Stimulated activated CD4-positive, alpha-beta T cell treated with anti-CD3 and anti-CD28 coated beads, TNF-alpha, amount 100 ng/mL, for 24 hours (primary cell): Measurements from ENCODE around the gene SIRPB1.
"Not testable (repeated sequence)": the region's sequence is repeated elsewhere in the genome, so short reads cannot be mapped to it uniquely, and the experiment has no call there.

ENCODE experiments used
- DNase-seq, 3 experiments: peaks; one replicate each; pipeline ENCODE4 v3.0.0-alpha.2; 2020; ENCODE audit warnings: low read depth in 3 of 3

Gene SIRPB1

GRCh38 chr20:1637226-1637625 lies 17.4 kb upstream of the SIRPB1 start:
- no peak for DNase-seq

- DNase-seq = no peak
Measured at GRCh38 chr20:1636621-1637020, 16.8 kb upstream of the SIRPB1 start.

DNA sequence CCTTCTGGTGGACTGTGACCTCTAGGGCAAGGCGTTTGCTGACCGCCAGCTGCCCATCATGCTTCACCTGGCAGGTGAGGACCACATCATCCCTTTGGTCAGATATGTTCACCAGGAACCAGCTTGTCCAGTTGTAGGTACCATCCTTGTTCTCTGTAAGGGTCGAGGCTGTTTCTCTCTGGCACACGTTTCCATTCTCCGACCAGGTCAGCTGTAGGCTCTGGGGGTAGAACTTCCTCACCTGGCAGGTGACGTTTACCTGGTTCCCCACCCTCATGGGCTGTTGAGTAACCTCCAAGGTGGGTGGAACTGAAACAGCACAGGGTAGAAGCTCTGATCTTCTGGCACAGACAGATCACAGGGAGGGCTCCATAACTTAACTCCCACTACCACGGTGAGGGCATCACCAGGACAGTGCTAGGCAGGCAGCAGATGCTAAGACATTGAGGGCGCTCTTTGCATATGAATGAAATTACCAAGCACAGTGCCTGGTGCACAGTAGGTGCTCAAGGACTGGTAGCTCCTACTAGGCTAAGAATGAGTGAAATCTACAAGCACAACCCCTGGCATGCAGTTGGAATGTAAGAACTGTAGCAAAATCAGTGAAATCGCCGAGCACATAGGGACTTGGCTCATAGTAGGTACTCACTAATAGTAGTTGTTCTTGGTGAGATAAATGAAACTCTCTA lies 15.6 kb upstream of the SIRPB1 start:
- DNase-seq = no peak

GRCh38 chr20:1633535-1633934 lies 13.7 kb upstream of the SIRPB1 start:
- no peak for DNase-seq

GRCh38 chr20:1632178-1632577 lies 12.4 kb upstream of the SIRPB1 start:
- peak in 2 of 3 experiments; percentile 33 to 46 for DNase-seq

DNA sequence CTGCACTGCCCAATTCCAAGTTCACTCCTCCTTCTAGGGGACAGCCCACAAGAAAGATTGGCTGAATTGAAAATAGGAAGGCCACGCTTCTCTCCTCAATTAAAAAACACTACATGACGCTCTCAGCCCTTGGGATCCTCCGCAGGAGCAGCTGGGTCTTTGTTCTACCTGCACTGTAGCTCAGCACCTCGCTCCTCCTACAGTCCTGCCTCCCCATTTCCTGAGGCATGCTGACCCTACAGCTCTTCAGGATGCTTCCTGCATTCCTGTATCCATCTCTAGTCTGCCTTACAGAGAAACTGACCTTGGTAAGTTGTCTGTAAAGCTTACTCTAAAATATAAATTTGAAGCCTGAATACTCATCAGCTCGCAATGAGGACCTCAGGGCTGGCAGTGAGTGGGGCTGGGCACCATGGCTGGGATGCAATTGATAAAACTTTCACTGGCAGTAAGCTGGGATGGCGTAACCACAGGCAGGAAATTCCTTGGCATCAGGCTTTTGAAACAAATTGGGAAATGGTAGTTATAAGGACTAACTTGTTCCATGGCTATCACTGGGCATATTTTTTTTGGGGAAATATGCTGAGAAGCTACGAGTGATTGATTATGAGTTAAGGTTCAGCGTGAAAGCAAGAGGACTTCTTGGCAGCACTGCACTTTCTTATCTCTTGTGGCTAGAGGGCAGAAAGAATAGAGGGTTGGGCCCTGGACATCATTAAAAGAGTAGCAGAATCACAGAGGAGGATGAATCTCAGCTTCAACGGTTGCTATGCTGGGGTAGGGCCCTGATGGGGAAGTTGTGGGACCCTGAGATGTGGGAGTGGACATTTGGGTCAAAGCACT lies 11.7 kb upstream of the SIRPB1 start:
- no peak for DNase-seq

GRCh38 chr20:1630186-1630585 lies 10.4 kb upstream of the SIRPB1 start:
- DNase-seq = no peak

DNA sequence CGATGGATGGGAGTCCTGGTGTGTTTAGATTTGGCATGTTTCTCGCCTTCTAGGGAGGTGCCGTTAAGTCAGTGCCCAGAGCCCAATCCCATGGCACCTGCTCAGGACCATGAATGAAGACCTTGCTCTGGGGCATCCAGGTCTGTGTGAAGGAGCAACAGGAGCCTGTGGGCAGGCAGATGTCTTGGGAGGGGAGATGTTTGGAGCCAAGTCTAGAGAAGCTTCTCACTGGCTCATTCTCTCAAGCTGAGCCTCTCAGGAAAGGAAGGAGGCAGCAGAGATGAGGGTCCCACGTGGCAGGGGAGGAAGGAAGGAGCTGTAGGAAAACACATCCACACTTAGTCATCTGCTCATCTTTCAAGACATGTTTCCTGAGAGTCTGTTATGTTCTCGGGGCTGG lies 9.5 kb upstream of the SIRPB1 start:
- DNase-seq = no peak

DNA sequence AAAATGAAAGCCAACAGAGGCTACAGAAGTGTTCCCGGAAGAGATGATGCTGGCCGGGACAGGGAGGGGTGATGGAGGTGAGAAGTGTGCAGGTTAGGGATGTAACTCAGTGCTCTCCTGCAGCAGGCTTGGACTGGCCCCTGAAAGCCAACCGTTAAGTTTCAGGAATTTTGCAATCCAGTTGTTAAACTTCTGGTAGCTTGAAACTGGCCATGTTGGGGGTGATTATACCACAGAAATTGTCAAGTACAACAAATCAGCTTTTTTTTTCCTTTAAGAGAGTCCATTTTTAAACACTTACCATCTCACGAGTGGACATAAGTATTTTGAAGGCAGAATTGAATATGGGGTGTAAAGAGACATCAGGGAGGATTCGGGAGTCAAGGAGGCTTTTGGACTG lies 8.8 kb upstream of the SIRPB1 start:
- DNase-seq = no peak

GRCh38 chr20:1627200-1627550 lies 7.4 kb upstream of the SIRPB1 start:
- no peak for DNase-seq

DNA sequence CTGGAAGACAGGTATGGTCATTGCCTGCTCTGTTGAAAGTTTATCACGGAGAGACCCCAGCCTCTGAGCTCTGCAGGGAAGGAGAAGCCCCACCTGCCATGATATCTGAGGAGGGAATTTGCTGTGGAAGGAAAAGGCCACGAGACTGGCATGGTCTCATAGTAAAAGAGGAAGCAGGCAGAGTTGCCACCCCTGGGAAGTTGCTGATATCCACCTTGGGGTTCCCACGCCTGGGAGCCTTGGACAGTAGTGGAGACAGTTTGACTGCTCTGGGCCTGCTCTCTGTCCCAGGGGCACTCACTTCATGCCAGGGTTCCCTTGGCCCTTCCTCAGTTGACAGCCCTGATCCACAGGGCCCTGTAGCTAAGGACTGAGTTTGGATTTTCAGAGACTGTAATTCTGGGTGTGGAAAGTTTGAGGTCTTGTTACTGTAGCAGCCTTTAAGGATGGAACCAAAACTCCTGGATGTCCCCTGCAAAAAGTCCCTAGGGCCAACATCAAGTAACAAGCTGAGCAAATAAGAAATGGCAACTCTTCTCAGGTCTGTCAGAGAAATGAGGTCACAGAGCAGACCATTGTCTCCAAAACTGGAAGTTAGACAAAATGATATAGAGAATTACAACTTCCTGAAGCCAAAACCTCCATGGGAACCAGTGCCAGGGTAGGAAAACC lies 6.9 kb upstream of the SIRPB1 start:
- no peak for DNase-seq

DNA sequence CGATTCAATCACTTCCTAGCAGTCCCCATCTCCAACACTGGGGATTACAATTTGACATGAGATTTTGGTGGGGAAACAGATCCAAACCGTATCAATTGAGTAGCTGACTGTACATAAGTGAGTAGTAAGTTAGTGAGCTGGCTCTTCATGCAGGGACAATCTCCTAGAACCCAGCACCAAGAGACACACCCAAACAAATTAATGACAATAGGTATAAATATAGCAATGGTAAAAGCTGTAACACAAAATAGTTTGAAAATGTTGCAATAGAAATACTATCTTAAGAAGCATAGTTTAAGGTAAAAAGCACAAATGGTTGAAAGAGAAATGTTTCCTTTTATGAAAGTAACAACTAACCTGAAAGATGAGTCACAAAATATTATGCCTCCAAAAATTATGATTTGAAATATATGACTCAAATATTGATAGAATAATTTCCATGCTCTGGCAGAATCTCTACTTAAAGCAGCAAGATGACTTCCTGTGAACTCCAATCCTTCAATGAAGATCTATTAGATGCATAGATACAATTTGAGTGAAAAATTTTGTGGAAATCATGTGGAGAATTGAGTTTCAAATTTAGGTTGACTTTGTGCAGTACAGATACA lies 5.4 kb upstream of the SIRPB1 start:
- no peak for DNase-seq

GRCh38 chr20:1623501-1624205 lies 3.8 kb upstream of the SIRPB1 start:
- no peak for DNase-seq

- DNase-seq = no peak
Measured at GRCh38 chr20:1622450-1622849, 2.6 kb upstream of the SIRPB1 start.

- DNase-seq = no peak
Measured at GRCh38 chr20:1621316-1621715, 1.5 kb upstream of the SIRPB1 start.

GRCh38 chr20:1618954-1619540 lies 762 bp downstream of the SIRPB1 start:
- DNase-seq = no peak

- no peak for DNase-seq
Measured at GRCh38 chr20:1618479-1618878, 1.3 kb downstream of the SIRPB1 start.

GRCh38 chr20:1616858-1617434 lies 2.9 kb downstream of the SIRPB1 start:
- no peak for DNase-seq

- DNase-seq = not testable (repeated sequence)
Measured at GRCh38 chr20:1610404-1610803, 9.4 kb downstream of the SIRPB1 start.

DNA sequence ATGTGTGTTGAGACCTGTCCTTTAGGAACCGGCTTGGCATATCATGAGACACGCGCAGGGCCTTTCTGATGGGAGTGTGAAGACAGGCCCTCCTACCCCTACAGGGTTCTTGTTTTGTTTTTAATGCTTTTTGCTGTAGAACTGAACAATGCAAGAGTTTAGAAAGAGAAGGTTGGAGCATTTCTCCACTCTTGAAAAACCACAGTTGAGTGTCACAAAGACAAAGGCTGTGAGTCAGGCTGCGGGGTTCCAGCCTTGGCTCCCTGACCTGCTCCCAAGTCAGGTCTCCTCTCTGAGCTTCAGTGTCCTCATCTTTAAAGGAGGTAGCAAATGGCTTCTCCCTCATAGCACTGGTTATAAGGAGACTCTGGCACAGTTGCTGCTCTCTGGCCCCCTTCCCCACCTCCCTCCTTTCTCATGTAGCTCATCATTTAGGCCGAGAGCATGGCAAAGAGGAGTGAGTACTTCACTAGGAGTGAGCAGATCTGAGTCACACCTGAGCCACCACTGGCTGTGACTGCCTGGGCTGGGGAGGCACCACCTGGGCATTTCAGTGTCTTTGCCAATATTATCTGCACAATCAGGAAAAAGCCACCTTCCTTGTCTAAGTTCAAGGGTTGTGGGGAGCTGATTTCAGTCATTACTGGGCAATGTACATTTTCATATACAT lies 11.0 kb downstream of the SIRPB1 start:
- DNase-seq = not testable (repeated sequence)
